Stimulated activated CD8-positive, alpha-beta memory T cell treated with anti-CD3 and anti-CD28 coated beads, Interleukin-7, amount 100 ng/mL, for 4 hours (primary cell): Measurements from ENCODE around the gene LPP.

Experiments used
- DNase-seq, 2 donors: peaks; one replicate each; pipeline ENCODE4 v3.0.0-alpha.2; 2020; ENCODE audit warnings: low read depth in 2 of 2

LPP gene

DNA sequence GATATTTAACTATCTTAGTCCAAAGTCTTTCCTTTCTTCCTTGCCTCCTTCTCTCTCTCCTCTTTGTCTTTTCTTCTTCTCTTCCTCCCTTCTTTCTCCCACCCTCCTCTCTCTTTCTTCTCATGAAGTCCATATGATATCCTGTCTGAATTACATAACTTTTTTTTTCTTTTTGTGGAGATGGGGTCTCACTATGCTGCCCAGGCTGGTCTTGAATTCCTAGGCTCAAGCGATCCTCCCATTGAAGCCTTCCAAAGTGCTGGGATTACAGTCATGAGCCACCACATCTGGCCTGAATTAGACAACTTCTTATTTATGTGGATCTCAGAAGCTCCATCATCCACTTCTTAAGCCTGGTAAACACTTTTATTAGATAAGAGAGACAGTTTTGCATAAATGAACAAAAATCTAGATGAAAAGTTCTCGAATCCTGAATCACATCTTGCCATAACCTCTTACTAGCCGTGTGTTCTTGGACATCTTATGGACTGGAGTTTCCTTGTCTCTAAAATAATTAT lies 206.5 kb downstream of the LPP start:
- no peak for DNase-seq

DNA sequence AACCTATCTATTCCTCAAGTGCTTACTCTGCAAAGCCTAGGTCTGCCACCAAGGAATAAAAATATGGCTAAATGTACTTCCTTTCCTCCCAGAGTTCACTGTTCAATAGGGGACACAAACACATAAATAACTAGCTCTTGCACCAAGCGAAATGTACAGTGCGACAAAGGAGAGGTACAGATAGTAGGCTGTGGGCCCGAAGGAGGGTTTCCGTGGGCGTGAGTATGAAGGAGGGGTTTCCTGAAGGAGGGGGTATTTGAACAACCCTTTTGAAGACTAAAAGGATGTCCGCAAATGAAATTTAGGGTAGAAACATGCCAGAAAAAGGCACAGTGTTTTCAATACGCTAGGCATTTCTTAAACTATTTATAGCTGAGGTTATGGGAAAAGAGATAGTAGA lies 207.9 kb downstream of the LPP start:
- DNase-seq = peak; percentile 19 to 34

- no peak for DNase-seq
These were observed 208.5 kb downstream of the LPP start for GRCh38 chr3:188362405-188362831.

DNA sequence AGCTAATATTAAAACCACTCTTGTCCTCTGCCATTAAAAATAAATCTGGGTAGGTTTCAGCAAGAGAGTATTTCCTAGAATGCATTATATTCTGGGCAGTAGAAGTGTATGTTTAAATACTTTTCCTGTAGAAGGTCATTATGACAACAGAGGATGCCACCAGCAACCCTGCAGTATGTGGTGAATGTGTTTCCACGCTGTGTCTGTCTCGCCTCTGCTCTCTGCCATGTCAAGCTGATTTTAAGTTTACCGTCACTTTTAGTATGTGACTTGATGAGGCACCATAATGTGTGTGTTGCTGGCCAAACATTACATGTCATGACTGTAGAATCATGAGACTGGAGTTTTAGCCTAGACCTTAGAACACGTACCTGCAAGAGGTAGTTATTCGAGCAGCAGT lies 211.2 kb downstream of the LPP start:
- no peak for DNase-seq

DNA sequence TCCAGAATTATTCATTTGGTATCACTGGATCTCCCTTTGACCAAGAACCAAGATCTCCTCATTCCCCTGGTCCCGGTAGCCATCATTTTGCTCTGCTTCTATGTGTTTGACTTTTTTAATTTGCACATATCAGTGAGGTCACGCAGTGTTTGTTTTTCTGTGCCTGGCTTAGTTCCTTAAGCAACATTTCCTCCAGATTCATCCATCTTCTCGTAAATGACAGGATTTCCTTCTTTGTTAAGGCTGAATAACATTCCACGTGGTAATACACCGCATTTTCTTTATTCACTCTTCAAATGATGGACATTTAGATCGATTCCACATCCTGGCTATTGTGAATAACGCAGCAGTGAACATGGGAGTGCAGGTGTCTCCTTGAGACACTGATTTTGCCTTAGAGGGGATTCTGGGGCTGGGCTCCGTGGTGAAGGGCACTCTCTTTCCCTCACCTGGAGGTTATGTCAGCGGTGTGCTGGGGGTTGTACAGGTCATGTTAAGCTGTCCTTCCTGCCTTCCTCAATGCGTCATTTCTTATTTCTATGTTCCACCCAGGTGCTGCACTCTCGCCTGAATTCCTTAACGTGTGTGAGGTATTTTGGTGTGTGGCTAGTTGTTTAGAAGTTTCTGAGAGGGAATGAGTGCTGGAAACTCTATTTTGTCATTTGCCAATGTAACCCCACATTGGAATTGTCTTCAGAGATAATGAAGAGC lies 212.2 kb downstream of the LPP start:
- no peak for DNase-seq

DNA sequence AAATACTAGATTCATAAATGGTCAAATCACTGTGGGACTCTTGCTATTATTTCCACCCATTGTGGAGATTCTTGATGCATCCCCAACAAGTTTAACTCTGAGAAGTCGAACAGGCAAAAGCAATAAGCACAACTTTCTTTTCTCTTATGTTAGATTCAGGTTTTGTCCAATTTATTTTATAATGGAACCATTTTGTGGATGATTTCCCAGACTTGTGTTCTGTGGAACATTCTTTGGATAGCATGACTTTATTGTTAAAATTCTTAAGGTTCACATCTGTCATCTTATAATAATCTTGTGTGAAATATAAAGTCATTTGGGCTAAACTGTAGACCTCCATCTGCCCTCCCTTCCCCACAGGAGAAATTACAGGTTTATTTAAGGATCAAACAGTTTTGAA lies 213.7 kb downstream of the LPP start:
- no peak for DNase-seq

GRCh38 chr3:188369526-188369925 lies 215.6 kb downstream of the LPP start:
- DNase-seq = no peak

DNA sequence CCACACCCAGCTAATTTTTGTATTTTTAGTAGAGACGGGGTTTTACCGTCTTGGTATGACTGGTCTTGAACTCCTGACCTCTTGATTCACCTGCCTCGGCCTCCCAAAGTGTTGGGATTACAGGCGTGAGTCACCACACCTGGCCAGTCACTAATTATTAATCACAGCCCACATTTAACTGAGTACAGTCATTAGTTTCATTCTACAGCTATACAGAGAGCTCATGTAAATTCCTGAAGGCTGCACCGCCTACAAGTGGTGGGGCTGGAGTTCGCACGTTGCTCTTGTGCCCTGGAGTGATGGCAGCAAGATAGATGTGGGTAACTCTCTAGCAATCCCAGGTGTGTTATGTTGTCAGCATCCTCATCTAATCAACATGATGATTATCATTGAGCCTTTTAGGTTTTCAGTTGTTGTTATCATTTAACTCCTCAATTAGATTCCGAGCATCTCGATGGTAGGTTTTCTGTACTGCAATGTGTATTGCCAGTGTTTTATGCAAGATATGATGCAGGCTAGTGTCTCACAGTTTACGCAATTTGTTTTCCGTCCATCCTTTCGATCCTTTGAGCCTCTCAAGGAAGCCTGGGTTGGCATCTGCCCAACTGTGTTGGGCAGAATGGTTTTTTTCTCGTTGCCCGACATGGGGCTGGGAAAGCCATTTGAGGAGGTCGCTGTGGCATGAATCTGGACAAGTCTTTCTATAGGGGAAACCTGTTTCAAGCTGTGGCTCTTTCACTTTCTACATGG lies 216.3 kb downstream of the LPP start:
- DNase-seq = no peak

DNA sequence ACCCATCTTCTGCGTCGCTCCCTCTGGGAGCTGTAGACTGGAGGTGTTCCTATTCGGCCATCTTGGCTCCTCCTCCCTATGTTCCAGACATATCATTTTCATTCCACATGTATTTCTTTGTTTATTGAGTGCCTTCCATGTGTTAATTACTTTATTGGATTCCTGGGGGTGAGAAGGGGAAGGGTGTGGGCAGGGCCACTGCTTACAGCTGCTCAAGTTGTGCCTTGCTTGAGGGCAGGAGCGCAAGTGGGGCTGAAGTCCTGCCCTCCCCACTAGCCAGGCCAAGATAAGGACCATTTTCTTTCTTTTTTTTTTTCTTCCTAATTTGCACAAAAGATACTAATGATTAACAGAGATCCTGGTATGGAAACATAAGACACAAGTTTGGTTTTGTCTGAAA lies 224.8 kb downstream of the LPP start:
- DNase-seq = no peak

- no peak for DNase-seq
These were observed 226.3 kb downstream of the LPP start for GRCh38 chr3:188380252-188380651.

DNA sequence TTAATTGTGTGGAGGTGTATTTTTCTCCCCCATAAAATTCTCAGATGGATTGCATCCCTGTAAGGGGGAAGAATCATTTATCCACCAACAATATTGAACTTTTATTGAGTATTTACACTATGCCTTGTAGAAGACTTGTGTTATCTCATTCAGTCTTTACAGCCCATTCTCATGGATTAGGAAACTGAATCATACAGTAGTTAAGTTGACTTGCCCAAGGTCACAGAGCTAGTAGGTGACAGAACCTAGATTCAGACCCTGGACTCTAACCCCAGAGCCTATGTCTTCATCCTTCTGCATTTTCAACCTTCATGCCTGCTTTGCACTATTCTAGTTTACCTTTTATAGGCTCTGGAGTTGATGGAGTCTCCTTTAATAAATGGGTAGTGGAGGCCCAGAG lies 226.8 kb downstream of the LPP start:
- no peak for DNase-seq

GRCh38 chr3:188383748-188384147 lies 229.8 kb downstream of the LPP start:
- DNase-seq = no peak

- no peak for DNase-seq
These were observed 231.3 kb downstream of the LPP start for GRCh38 chr3:188385295-188385694.

- DNase-seq = peak; percentile 12 to 38
These were observed 235.9 kb downstream of the LPP start for GRCh38 chr3:188389711-188390342.

- no peak for DNase-seq
These were observed 236.4 kb downstream of the LPP start for GRCh38 chr3:188390343-188390718.

- DNase-seq = no peak
These were observed 237.0 kb downstream of the LPP start for GRCh38 chr3:188390775-188391443.

DNA sequence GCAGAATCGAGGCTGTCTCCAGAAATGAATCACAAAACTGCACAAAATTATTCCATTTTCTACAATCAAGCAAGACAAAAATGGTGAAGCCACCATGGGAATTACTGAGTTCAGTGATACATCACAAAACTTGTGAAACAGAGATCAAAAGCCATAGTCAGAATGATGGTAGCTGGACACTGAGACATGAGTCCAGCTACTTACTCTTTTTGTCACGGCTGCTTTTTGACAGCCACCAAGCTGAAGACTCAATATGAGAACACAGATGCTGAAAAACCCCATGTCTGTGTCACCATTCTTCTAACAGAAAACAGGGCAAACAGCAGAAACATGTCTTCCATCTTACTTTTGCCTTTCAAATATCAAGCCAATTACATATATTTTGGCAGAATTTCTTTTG lies 237.6 kb downstream of the LPP start:
- no peak for DNase-seq

- no peak for DNase-seq
These were observed 238.1 kb downstream of the LPP start for GRCh38 chr3:188392076-188392475.

DNA sequence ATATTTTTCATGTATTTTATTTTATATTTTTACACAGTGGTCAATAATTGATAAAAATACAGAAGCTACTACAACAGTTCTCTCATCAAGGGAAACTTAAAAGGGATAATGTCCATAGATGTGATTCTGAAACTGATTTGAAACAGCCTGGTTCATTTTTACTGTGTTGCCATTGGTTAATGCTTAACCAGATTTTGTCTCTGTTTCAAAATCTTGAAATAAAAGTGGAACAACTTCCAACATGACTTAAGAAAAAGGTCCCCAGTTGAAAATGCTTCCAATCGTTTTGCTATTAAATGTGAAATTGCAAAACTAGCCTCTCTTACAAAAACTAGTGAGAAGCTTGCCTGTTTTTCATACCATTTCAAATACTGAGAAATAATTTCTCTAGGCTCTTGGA lies 240.7 kb downstream of the LPP start:
- DNase-seq = no peak

DNA sequence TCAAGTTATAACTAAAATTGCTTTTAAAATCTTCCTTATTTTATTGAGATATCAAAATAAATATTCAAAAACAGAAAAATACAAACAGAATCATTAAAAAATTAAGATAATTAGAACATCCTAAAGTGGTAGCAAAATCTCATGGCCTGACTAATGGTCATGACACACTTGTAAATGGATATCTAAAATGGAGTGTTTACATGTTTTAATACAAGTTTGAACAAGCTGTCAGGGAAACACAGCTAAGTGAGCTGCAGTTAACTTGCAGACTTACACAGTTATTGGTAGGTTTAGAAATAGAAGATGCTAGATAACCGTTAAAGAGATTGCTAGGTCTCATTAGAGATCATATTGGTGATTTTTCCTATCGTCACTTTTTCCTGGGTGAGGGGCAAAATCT lies 242.3 kb downstream of the LPP start:
- DNase-seq = no peak

- no peak for DNase-seq
These were observed 242.9 kb downstream of the LPP start for GRCh38 chr3:188396900-188397299.
